Activated T-helper 1 cell treated with anti-CD3 and anti-CD28 coated beads, Interleukin-2, amount 50 U/mL, for 16 hours (primary cell): Measurements from ENCODE around the gene OVCA2.

Experiments
- DNase-seq, 2 donors: peaks; one replicate each; pipeline ENCODE4 v3.0.0-alpha.2; 2020; ENCODE audit warnings: low read depth in 1 of 2, low spot score in 1 of 2

Gene OVCA2

GRCh38 chr17:2084766-2085647 is 43.2 kb downstream of the OVCA2 start:
- DNase-seq = no peak

GRCh38 chr17:2085648-2085949 is 43.8 kb downstream of the OVCA2 start:
- DNase-seq = no peak

GRCh38 chr17:2086306-2086705 is 44.5 kb downstream of the OVCA2 start:
- no peak for DNase-seq

GRCh38 chr17:2087597-2088211 is 45.9 kb downstream of the OVCA2 start:
- no peak for DNase-seq

GRCh38 chr17:2089021-2089422 is 47.2 kb downstream of the OVCA2 start:
- no peak for DNase-seq

GRCh38 chr17:2090210-2090641 is 48.4 kb downstream of the OVCA2 start:
- no peak for DNase-seq

- DNase-seq = no peak
Measured at GRCh38 chr17:2090804-2091534, 49.1 kb downstream of the OVCA2 start.

GRCh38 chr17:2092253-2092652 is 50.4 kb downstream of the OVCA2 start:
- DNase-seq = no peak
